ENCODE data around the gene ZZZ3. TPM values are rescaled to one million over a fixed set of nuclear protein-coding genes. Genes with fewer than 3 reads are reported as not detected.
"Not testable (repeated sequence)": the region's sequence is repeated elsewhere in the genome, so short reads cannot be mapped to it uniquely, and the experiment has no call there.

ZZZ3 gene
- polyA plus RNA-seq, 1 experiment = 14.4 TPM

- Histone ChIP-seq H3K27me3 (ENCODE audit: control insufficient read depth, insufficient read depth, low read length) (no peaks in the 10 kb centered on the region), H3K36me3 (ENCODE audit: control insufficient read depth, insufficient read depth, low read length) (peaks cover 3% of the 10 kb centered on the region; the same call in 1 of the 2 replicates), H3K4me3 (ENCODE audit: low read depth, low read length) (no peak overlapping the region)
- CTCF ChIA-PET = no interaction called here
- POLR2A ChIA-PET = no interaction called here
- no peak for TF ChIP-seq CTCF (IDR thresholded peaks at IDR 0.05; ENCODE audit: insufficient read depth, low read depth, low read length)
- DNase-seq (ENCODE audit: low read depth) = no peak
Measured at GRCh38 chr1:77649127-77649526, 33.3 kb downstream of the ZZZ3 start.

GRCh38 chr1:77646224-77646623 is 36.2 kb downstream of the ZZZ3 start:
- H3K36me3 ChIP-seq (ENCODE audit: control insufficient read depth, insufficient read depth, low read length); H3K4me3 ChIP-seq (ENCODE audit: low read depth, low read length); DNase-seq (ENCODE audit: low read depth); H3K27me3 ChIP-seq (ENCODE audit: control insufficient read depth, insufficient read depth, low read length); POLR2A ChIA-PET: not testable (repeated sequence)
- CTCF ChIA-PET = interaction anchor here (1.2 kb wide), 1 partner anchor 16 kb away, joined by 4 read pairs; no protein-coding TSS in a partner anchor

- H3K36me3 ChIP-seq (ENCODE audit: control insufficient read depth, insufficient read depth, low read length) = peaks cover 3% of the 10 kb centered on the region; the same call in 1 of the 2 replicates
- H3K27me3 ChIP-seq (ENCODE audit: control insufficient read depth, insufficient read depth, low read length) = no peaks in the 10 kb centered on the region
- POLR2A ChIA-PET = no interaction called here
- CTCF ChIA-PET = no interaction called here
- DNase-seq (ENCODE audit: low read depth) = no peak
- H3K4me3 ChIP-seq (ENCODE audit: low read depth, low read length) = no peak overlapping the region
- no peak for TF ChIP-seq CTCF (IDR thresholded peaks at IDR 0.05; ENCODE audit: insufficient read depth, low read depth, low read length)
Measured at GRCh38 chr1:77643456-77643855, 39.0 kb downstream of the ZZZ3 start.

GRCh38 chr1:77642941-77643340 is 39.5 kb downstream of the ZZZ3 start:
- peaks cover 3% of the 10 kb centered on the region; the same call in 1 of the 2 replicates for H3K36me3 ChIP-seq (ENCODE audit: control insufficient read depth, insufficient read depth, low read length)
- no peak overlapping the region for H3K4me3 ChIP-seq (ENCODE audit: low read depth, low read length)
- TF ChIP-seq CTCF (IDR thresholded peaks at IDR 0.05; ENCODE audit: insufficient read depth, low read depth, low read length) = no peak
- no peaks in the 10 kb centered on the region for H3K27me3 ChIP-seq (ENCODE audit: control insufficient read depth, insufficient read depth, low read length)
- CTCF ChIA-PET = no interaction called here
- no peak for DNase-seq (ENCODE audit: low read depth)
- POLR2A ChIA-PET = no interaction called here

- TF ChIP-seq CTCF (IDR thresholded peaks at IDR 0.05; ENCODE audit: insufficient read depth, low read depth, low read length) = no peak
- Histone ChIP-seq H3K4me3 (ENCODE audit: low read depth, low read length) (no peak overlapping the region), H3K36me3 (ENCODE audit: control insufficient read depth, insufficient read depth, low read length) (peaks cover 3% of the 10 kb centered on the region; the same call in 1 of the 2 replicates), H3K27me3 (ENCODE audit: control insufficient read depth, insufficient read depth, low read length) (no peaks in the 10 kb centered on the region)
- CTCF ChIA-PET = interaction anchor here (0.6 kb wide), 1 partner anchor 28 kb away, joined by 3 read pairs; no protein-coding TSS in a partner anchor
- DNase-seq (ENCODE audit: low read depth) = no peak
- POLR2A ChIA-PET = no interaction called here
Measured at GRCh38 chr1:77642196-77642595, 40.3 kb downstream of the ZZZ3 start.

GRCh38 chr1:77639557-77640069 is 42.8 kb downstream of the ZZZ3 start:
- CTCF ChIA-PET = interaction anchor here (0.7 to 1.3 kb wide), 2 partner anchors 16 to 429 kb away, joined by 3 read pairs; no protein-coding TSS in a partner anchor
- H3K27me3 ChIP-seq (ENCODE audit: control insufficient read depth, insufficient read depth, low read length) = no peaks in the 10 kb centered on the region
- peaks cover 2% of the 10 kb centered on the region; the same call in 1 of the 2 replicates for H3K36me3 ChIP-seq (ENCODE audit: control insufficient read depth, insufficient read depth, low read length)
- TF ChIP-seq CTCF (IDR thresholded peaks at IDR 0.05; ENCODE audit: insufficient read depth, low read depth, low read length) = no peak
- POLR2A ChIA-PET = interaction anchor here (0.7 kb wide), 1 partner anchor 34 kb away, joined by 7 read pairs; no protein-coding TSS in a partner anchor
- no peak for DNase-seq (ENCODE audit: low read depth)
- H3K4me3 ChIP-seq (ENCODE audit: low read depth, low read length) = no peak overlapping the region

Measured in BJ (cell line).